Cardiac fibroblast (primary cell): ENCODE results near the gene NLN.

ENCODE experiments used
- DNase-seq, 2 donors: peaks; one replicate each; pipeline versions ENCODE4 v3.0.0 to v3.0.0-alpha.2; 2010; ENCODE audit warnings: low read depth in 2 of 2
- H3K4me3 ChIP-seq, 2 donors: replicated peaks in 1 of 2; 1 replicate in 1 of 2; 2 replicates in 1 of 2; pipeline ENCODE4 v1.5.1; 2011; ENCODE audit warnings: low read depth in 2 of 2, low read length in 2 of 2, mild to moderate bottlenecking in 2 of 2, moderate library complexity in 1 of 2
- TF ChIP-seq, protein P1 (sequence below): IDR thresholded peaks from one replicate; pipeline ENCODE4 v1.5.1; 2011; ENCODE audit warnings: low read depth, mild to moderate bottlenecking, low read length, inconsistent platforms

NLN gene

DNA sequence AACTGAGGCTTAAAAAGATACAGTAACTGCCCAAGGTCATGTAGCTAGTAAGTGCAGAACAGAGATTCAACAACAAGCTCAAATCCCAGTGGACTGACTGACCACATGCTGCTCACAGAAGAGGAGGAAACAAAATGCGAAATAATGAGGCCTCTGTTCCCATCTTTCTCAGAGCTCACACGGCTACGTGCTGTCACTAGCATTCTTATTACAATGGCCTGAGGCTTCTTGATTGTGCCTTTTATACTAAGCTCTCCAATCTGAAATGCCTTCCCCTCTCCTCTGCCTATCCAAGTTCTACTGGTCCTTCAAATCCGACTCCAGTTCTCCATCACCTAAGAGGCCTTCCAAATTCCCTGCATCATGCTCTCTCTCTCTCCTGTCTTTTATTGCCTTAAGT is 26.1 kb upstream of the NLN start:
- TF ChIP-seq, protein P1, sequence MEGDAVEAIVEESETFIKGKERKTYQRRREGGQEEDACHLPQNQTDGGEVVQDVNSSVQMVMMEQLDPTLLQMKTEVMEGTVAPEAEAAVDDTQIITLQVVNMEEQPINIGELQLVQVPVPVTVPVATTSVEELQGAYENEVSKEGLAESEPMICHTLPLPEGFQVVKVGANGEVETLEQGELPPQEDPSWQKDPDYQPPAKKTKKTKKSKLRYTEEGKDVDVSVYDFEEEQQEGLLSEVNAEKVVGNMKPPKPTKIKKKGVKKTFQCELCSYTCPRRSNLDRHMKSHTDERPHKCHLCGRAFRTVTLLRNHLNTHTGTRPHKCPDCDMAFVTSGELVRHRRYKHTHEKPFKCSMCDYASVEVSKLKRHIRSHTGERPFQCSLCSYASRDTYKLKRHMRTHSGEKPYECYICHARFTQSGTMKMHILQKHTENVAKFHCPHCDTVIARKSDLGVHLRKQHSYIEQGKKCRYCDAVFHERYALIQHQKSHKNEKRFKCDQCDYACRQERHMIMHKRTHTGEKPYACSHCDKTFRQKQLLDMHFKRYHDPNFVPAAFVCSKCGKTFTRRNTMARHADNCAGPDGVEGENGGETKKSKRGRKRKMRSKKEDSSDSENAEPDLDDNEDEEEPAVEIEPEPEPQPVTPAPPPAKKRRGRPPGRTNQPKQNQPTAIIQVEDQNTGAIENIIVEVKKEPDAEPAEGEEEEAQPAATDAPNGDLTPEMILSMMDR, result no peak
- no peak for DNase-seq
- no peak overlapping the region for H3K4me3 ChIP-seq

- TF ChIP-seq, protein P1, result no peak
- H3K4me3 ChIP-seq, result no peak overlapping the region
- peak in 1 of 2 donors; percentile 14 for DNase-seq
Measured at GRCh38 chr5:65696892-65697291, 25.1 kb upstream of the NLN start.

- TF ChIP-seq, protein P1, result no peak
- H3K4me3 ChIP-seq, result no peak overlapping the region
- no peak for DNase-seq
Measured at GRCh38 chr5:65699338-65699737, 22.7 kb upstream of the NLN start.

DNA sequence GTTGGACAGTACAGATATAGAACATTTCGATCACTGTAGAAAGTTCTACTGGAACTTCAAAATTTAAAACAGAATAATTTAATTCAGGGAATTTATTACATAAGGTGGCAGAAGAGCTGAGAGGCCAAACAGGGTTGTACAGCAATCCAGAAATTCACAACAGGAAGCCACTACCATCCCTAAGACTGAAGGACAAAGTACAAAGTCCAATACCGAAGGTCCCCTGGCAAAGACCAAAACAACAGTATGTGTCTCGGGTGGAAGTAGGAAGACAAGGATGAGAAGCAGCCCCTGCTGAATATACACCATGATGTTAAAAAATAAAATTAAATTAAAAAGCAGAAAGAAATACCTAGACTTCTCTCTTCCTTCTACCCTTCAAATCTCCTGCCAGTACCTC is 20.0 kb upstream of the NLN start:
- TF ChIP-seq, protein P1, result no peak
- H3K4me3 ChIP-seq, result no peak overlapping the region
- no peak for DNase-seq

- no peak overlapping the region for H3K4me3 ChIP-seq
- DNase-seq, result no peak
- TF ChIP-seq, protein P1, result no peak
Measured at GRCh38 chr5:65704621-65705239, 17.3 kb upstream of the NLN start.

DNA sequence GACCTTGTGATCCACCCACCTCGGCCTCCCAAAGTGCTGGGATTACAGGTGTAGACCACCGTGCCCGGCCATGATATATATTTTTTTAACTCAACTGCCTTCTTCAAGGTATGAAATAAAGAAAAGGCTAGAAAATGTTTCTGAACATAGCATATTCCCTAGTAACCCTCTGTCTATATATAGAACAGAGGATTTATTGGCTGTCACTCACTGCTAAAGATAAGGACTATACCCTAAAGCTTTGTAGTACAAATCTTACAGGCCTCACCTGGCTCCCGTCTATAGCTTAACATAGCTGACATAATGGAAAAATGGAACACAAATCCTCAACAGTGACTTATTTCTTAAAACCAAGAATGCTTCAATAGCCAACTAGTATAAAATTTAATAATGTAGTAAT is 14.3 kb upstream of the NLN start:
- TF ChIP-seq, protein P1, result no peak
- H3K4me3 ChIP-seq, result no peak overlapping the region
- DNase-seq, result no peak

DNA sequence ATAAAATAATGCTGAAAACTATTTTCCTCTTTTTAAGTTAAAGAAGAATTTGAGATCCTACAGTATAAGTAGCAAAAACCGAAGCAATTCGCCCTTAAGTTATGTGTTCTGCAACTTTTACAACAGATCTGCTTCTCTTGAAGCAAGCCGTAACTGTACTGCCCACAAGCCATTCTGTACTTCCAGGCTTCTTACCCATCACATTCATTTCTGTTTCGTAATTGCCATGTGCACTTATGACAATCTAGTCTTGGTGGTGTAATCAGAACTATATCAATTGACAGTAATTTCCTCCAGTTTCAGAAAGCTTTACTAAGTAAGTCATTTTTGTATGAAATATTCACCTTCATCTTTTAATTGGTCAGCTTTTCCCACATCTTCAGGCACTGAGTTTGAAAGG is 13.9 kb upstream of the NLN start:
- TF ChIP-seq, protein P1, result no peak
- H3K4me3 ChIP-seq, result no peak overlapping the region
- no peak for DNase-seq
